GM12878 (cell line): ENCODE measurements around the gene FAM210A. TPM values are rescaled to one million over a fixed set of nuclear protein-coding genes. Genes with fewer than 3 reads are reported as not detected.

ENCODE experiments used
- ATAC-seq: fragments of 200-7000 bp; cut with Tn5 transposase; 3 replicates; pipeline ENCODE4 v1.9.1; 2020; ENCODE audit warnings: mild to moderate bottlenecking, moderate library complexity
- BruUV-seq: library from RNA; stranded (reverse); fragments of 400-500 nt; replicated peaks from 2 replicates; lab custom pipeline; 2021; lab: Mats Ljungman, UMichigan
- CTCF ChIA-PET: fragments of 300-600 bp; sonication (Branson Sonifier 250); formaldehyde crosslinking; extraction: SDS; loops from one replicate; lab custom pipeline; 2021; ENCODE audit warnings: inconsistent platforms; lab: Yijun Ruan, JAX
- POLR2A ChIA-PET: fragments of 350-600 bp; formaldehyde crosslinking; extraction: SDS; loops from one replicate; lab custom pipeline; 2021; ENCODE audit warnings: inconsistent platforms; lab: Charles Lee
- RAD21 ChIA-PET: fragments of 300-600 bp; sonication (Branson Sonifier 250); formaldehyde crosslinking; loops from one replicate; lab custom pipeline; 2023; ENCODE audit warnings: antibody characterized with exemption; ENCODE audit not compliant: unreplicated experiment; lab: Charles Lee
- SMC1A ChIA-PET: fragments of 300-600 bp; sonication (Branson Sonifier 250); formaldehyde crosslinking; loops from one replicate; lab custom pipeline; 2023; ENCODE audit not compliant: unreplicated experiment, uncharacterized antibody; lab: Charles Lee
- DNase-seq: peaks from one replicate; pipeline ENCODE4 v3.0.0-alpha.2; 2011; ENCODE audit warnings: low read depth, low spot score
- FAIRE-seq: peaks from 3 replicates; lab custom pipeline; 2011; peaks lifted over from hg19 to GRCh38; lab: Jason Lieb, UNC
- H2AFZ ChIP-seq: 2 replicates; pipeline ENCODE4 v1.6.0; 2011; ENCODE audit warnings: low read depth, low read length, control low read depth; ENCODE audit not compliant: control insufficient read depth
- H3K27ac ChIP-seq: 2 replicates; pipeline ENCODE4 v1.5.1; 2011; ENCODE audit warnings: control low read depth; ENCODE audit not compliant: control insufficient read depth, insufficient read depth
- H3K27me3 ChIP-seq, 2 experiments: replicated peaks in 1 of 2; 2 replicates each; pipeline versions ENCODE4 v1.6.0 to v1.6.1; 2011; ENCODE audit warnings: low read length in 1 of 2; ENCODE audit not compliant: control insufficient read depth in 2 of 2, insufficient read depth in 2 of 2
- H3K36me3 ChIP-seq, 2 experiments: 2 replicates each; pipeline ENCODE4 v1.5.1; 2011; ENCODE audit warnings: low read length in 1 of 2; ENCODE audit not compliant: control insufficient read depth in 2 of 2, insufficient read depth in 2 of 2
- H3K4me1 ChIP-seq: 2 replicates; pipeline ENCODE4 v1.6.1; 2011; ENCODE audit warnings: mild to moderate bottlenecking, low read length, moderate library complexity, mixed read lengths; ENCODE audit not compliant: control insufficient read depth, insufficient read depth
- H3K4me2 ChIP-seq: 2 replicates; pipeline ENCODE4 v1.6.0; 2011; ENCODE audit warnings: control low read depth; ENCODE audit not compliant: control insufficient read depth, insufficient read depth
- H3K4me3 ChIP-seq: fragments of 200-600 bp; sonication (generic); 2 replicates; pipeline ENCODE4 v1.5.1; 2016
- H3K79me2 ChIP-seq: 2 replicates; pipeline ENCODE4 v1.6.0; 2011; ENCODE audit warnings: low read length; ENCODE audit not compliant: control insufficient read depth, insufficient read depth
- H3K9ac ChIP-seq: 2 replicates; pipeline ENCODE4 v1.8.0; 2011; ENCODE audit warnings: low read length, control low read depth, mixed read lengths; ENCODE audit not compliant: control insufficient read depth, insufficient read depth
- H3K9me3 ChIP-seq: replicated peaks from 3 replicates; pipeline ENCODE4 v1.5.1; 2011; ENCODE audit warnings: mild to moderate bottlenecking, low read length; ENCODE audit not compliant: control insufficient read depth, insufficient read depth
- H4K20me1 ChIP-seq: 2 replicates; pipeline ENCODE4 v1.6.0; 2011; ENCODE audit not compliant: control insufficient read depth, insufficient read depth
- CREB1 ChIP-seq: IDR thresholded peaks from 2 replicates; pipeline ENCODE4 v1.6.1; 2012; ENCODE audit warnings: low read depth, mild to moderate bottlenecking, inconsistent platforms
- HDAC6 ChIP-seq: fragments of 200-600 bp; sonication (generic); IDR thresholded peaks from one replicate; pipeline ENCODE4 v1.8.0; 2017; ENCODE audit warnings: antibody characterized with exemption; ENCODE audit not compliant: unreplicated experiment
- KLF5 ChIP-seq: fragments of 450-650 bp; IDR thresholded peaks from 2 replicates; pipeline ENCODE4 v1.6.1; 2014; ENCODE audit warnings: mild to moderate bottlenecking; ENCODE audit not compliant: partially characterized antibody
- MXI1 ChIP-seq: fragments of 150-350 bp; IDR thresholded peaks from 2 replicates; pipeline ENCODE4 v1.6.1; 2011; ENCODE audit warnings: low read depth, mild to moderate bottlenecking, inconsistent platforms, low read length, improper control_type of control experiment
- NRF1 ChIP-seq: conservative IDR thresholded peaks from 2 replicates; pipeline ENCODE4 v1.6.1; 2011; ENCODE audit warnings: mild to moderate bottlenecking, low read depth, low read length, improper control_type of control experiment
- PAX5 ChIP-seq: IDR thresholded peaks from 2 replicates; pipeline ENCODE4 v1.6.1; 2011; ENCODE audit warnings: low read depth, low read length, borderline replicate concordance
- PAX8 ChIP-seq: fragments of 450-650 bp; IDR thresholded peaks from 2 replicates; pipeline ENCODE4 v1.6.1; 2017; ENCODE audit warnings: mild to moderate bottlenecking, moderate library complexity
- PML ChIP-seq: IDR thresholded peaks from 2 replicates; pipeline ENCODE4 v1.6.1; 2012; ENCODE audit warnings: low read length, inconsistent platforms
- SMAD1 ChIP-seq: fragments of 450-650 bp; IDR thresholded peaks from 2 replicates; pipeline ENCODE4 v1.6.1; 2018; ENCODE audit warnings: mild to moderate bottlenecking, low read depth; ENCODE audit not compliant: partially characterized antibody
- SMC3 ChIP-seq: IDR thresholded peaks from 2 replicates; pipeline ENCODE4 v1.6.1; 2011; ENCODE audit warnings: low read length, improper control_type of control experiment, borderline replicate concordance
- STAT1 ChIP-seq: fragments of 450-650 bp; conservative IDR thresholded peaks from 2 replicates; pipeline ENCODE4 v1.6.1; 2014; ENCODE audit warnings: antibody characterized with exemption, mild to moderate bottlenecking
- WGBS: methylation state at CpG from one replicate; pipeline ENCODE4 v1.1.6; 2016; ENCODE audit warnings: low lambda C conversion rate; ENCODE audit not compliant: insufficient replicate concordance, insufficient coverage; ENCODE audit errors: missing lambda C conversion rate; 5-methylcytosine and 5-hydroxymethylcytosine counted together
- in situ Hi-C: fragments of 300-500 bp; cut with MboI; formaldehyde crosslinking; loops from 9 replicates; pipeline ENCODE4 v1.14.3; 2018; ENCODE audit warnings: mixed read lengths
- intact Hi-C: fragments of 100-400 bp; cut with micrococcal nuclease; formaldehyde crosslinking; loops from one replicate; pipeline ENCODE4 v1.14.2; 2022; ENCODE audit not compliant: unreplicated experiment
- polyA plus RNA-seq, 11 experiments: library from polyadenylated mRNA; depleted of rRNA in 4 of 11; unstranded in 6 of 11; stranded (reverse) in 5 of 11; fragments of >200 nt; fragmentation: Nextera tagmentation in 4 of 11; fragmentation: Illumina TruSeq in 1 of 11; extraction: Ambion mirVana in 4 of 11; extraction: Trizol in 1 of 11; gene quantifications; 1 replicate in 1 of 11; 2 replicates in 10 of 11; pipeline versions ENCODE4 v1.2.1 to v1.2.3, GENCODE V29; 2011 to 2016; ENCODE audit warnings: inconsistent platforms in 2 of 11, missing spikeins in 2 of 11, low read depth in 1 of 11
- total RNA-seq, 4 experiments: library from RNA; depleted of rRNA in 3 of 4; stranded (reverse); fragments of >200 nt in 3 of 4; fragmentation: Illumina TruSeq in 1 of 4; extraction: Trizol in 1 of 4; gene quantifications; 2 replicates each; pipeline versions ENCODE4 v1.2.1 to v1.2.3, GENCODE V29; 2013 to 2021
- TF ChIP-seq, protein P1 (sequence below): IDR thresholded peaks from 2 replicates; pipeline ENCODE4 v1.6.1; 2012; ENCODE audit warnings: low read depth, low read length, improper control_type of control experiment
- TF ChIP-seq, protein P2 (sequence below): fragments of 150-350 bp; IDR thresholded peaks from 2 replicates; pipeline ENCODE4 v1.6.1; 2014; ENCODE audit warnings: mild to moderate bottlenecking, low read depth, low read length
- TF ChIP-seq, protein P3 (sequence below): fragments of 450-650 bp; IDR thresholded peaks from 2 replicates; pipeline ENCODE4 v1.6.1; 2017; ENCODE audit warnings: antibody characterized with exemption, mild to moderate bottlenecking, moderate library complexity
- TF ChIP-seq, protein P4 (sequence below): fragments of 150-350 bp; IDR thresholded peaks from 2 replicates; pipeline ENCODE4 v1.6.1; 2016; ENCODE audit warnings: low read depth, low read length

The FAM210A gene
- total and polyA plus RNA-seq, 10 of the 15 experiments (the other 5 are each of a cell fraction or from before 2014, with no cell fraction given), result 10.3 to 56.3 (median 17.7) TPM

DNA sequence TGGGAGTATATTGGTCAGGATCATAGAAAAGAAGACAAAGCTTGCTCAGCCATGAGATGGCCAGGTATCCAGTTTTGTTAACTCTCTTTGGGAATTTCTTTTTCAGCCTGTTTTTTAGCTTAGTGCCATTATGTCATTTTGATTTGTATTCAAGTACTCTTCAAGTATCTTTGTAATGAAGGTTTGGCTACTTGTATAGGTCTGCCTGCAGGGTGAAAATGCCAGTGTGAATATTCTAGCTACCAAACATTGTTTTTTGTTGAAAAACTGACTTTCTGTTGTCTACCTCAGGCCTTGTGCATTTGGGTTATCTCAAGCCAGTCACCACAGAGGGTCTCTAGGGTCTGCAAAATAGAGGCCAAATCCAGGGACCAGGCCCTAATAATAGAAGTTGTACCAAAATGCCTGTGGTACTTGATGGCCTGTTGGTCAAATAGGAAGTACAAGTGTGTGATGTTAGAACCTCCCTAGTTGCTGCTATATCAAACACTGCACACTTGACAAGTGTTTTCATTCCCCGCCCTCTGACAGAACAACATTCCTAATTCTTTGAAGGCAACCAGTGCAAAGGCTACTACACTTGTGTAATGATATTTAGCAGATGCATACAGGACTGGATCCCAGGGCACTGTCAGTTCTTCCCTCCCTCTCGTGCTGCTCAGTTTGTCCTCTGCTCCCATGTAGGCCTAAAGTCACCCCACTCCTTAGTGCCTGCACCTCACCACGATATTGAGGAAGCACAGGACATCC is 36.5 kb upstream of the FAM210A start:
- POLR2A ChIA-PET, result no interaction called here
- CTCF ChIA-PET, result interaction anchor here (2.2 kb wide), 1 partner anchor 51 kb away, joined by 5 read pairs; no protein-coding TSS in a partner anchor
- Histone ChIP-seq H3K27me3 (no peaks in the 10 kb centered on the region), H3K4me2 (no peak overlapping the region), H4K20me1 (no peaks in the 10 kb centered on the region), H3K9me3 (no peaks in the 10 kb centered on the region; the same call in 2 of the 3 replicates), H3K4me3 (no peak overlapping the region), H3K27ac (no peak overlapping the region), H3K36me3 (peaks cover 0 to 8% of the 10 kb centered on the region in 2 experiments; a peak in 3 of 4 replicates), H3K79me2 (no peaks in the 10 kb centered on the region), H2AFZ (no peak overlapping the region), H3K4me1 (no peaks in the 10 kb centered on the region), H3K9ac (no peak overlapping the region)
- RAD21 ChIA-PET, result no interaction called here
- intact Hi-C loops (no loop called here), in situ Hi-C loops (no loop called here)
- ATAC-seq, result no peak
- DNase-seq, result no peak
- TF ChIP-seq CREB1 (no peak), MXI1 (no peak), NRF1 (no peak), PAX8 (no peak), PML (no peak), SMC3 (no peak), PAX5 (no peak), HDAC6 (no peak), KLF5 (no peak), STAT1 (no peak), SMAD1 (no peak)
- TF ChIP-seq, protein P1, sequence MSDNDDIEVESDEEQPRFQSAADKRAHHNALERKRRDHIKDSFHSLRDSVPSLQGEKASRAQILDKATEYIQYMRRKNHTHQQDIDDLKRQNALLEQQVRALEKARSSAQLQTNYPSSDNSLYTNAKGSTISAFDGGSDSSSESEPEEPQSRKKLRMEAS, result no peak
- TF ChIP-seq, protein P2, sequence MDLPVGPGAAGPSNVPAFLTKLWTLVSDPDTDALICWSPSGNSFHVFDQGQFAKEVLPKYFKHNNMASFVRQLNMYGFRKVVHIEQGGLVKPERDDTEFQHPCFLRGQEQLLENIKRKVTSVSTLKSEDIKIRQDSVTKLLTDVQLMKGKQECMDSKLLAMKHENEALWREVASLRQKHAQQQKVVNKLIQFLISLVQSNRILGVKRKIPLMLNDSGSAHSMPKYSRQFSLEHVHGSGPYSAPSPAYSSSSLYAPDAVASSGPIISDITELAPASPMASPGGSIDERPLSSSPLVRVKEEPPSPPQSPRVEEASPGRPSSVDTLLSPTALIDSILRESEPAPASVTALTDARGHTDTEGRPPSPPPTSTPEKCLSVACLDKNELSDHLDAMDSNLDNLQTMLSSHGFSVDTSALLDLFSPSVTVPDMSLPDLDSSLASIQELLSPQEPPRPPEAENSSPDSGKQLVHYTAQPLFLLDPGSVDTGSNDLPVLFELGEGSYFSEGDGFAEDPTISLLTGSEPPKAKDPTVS, result no peak
- TF ChIP-seq, protein P3, sequence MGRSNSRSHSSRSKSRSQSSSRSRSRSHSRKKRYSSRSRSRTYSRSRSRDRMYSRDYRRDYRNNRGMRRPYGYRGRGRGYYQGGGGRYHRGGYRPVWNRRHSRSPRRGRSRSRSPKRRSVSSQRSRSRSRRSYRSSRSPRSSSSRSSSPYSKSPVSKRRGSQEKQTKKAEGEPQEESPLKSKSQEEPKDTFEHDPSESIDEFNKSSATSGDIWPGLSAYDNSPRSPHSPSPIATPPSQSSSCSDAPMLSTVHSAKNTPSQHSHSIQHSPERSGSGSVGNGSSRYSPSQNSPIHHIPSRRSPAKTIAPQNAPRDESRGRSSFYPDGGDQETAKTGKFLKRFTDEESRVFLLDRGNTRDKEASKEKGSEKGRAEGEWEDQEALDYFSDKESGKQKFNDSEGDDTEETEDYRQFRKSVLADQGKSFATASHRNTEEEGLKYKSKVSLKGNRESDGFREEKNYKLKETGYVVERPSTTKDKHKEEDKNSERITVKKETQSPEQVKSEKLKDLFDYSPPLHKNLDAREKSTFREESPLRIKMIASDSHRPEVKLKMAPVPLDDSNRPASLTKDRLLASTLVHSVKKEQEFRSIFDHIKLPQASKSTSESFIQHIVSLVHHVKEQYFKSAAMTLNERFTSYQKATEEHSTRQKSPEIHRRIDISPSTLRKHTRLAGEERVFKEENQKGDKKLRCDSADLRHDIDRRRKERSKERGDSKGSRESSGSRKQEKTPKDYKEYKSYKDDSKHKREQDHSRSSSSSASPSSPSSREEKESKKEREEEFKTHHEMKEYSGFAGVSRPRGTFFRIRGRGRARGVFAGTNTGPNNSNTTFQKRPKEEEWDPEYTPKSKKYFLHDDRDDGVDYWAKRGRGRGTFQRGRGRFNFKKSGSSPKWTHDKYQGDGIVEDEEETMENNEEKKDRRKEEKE, result no peak
- TF ChIP-seq, protein P4, sequence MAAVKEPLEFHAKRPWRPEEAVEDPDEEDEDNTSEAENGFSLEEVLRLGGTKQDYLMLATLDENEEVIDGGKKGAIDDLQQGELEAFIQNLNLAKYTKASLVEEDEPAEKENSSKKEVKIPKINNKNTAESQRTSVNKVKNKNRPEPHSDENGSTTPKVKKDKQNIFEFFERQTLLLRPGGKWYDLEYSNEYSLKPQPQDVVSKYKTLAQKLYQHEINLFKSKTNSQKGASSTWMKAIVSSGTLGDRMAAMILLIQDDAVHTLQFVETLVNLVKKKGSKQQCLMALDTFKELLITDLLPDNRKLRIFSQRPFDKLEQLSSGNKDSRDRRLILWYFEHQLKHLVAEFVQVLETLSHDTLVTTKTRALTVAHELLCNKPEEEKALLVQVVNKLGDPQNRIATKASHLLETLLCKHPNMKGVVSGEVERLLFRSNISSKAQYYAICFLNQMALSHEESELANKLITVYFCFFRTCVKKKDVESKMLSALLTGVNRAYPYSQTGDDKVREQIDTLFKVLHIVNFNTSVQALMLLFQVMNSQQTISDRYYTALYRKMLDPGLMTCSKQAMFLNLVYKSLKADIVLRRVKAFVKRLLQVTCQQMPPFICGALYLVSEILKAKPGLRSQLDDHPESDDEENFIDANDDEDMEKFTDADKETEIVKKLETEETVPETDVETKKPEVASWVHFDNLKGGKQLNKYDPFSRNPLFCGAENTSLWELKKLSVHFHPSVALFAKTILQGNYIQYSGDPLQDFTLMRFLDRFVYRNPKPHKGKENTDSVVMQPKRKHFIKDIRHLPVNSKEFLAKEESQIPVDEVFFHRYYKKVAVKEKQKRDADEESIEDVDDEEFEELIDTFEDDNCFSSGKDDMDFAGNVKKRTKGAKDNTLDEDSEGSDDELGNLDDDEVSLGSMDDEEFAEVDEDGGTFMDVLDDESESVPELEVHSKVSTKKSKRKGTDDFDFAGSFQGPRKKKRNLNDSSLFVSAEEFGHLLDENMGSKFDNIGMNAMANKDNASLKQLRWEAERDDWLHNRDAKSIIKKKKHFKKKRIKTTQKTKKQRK, result no peak
- FAIRE-seq, result no peak
- 86% methylated on average over 3 of the region's 3 CpGs for WGBS
- SMC1A ChIA-PET, result interaction anchor here (1.5 kb wide), 1 partner anchor 204 kb away, joined by 4 read pairs; no protein-coding TSS in a partner anchor
- no TSS peak for BruUV-seq
